Gastroesophageal sphincter (tissue), 3 donors: Measurements from ENCODE around the gene HOXA5.

Experiments used
- EP300 ChIP-seq: sonication (generic); formaldehyde crosslinking; IDR thresholded peaks from one replicate; pipeline ENCODE4 v1.6.1; 2017; ENCODE audit warnings: antibody characterized with exemption, mild to moderate bottlenecking
- TF ChIP-seq, protein P1 (sequence below), 4 experiments: fragments of 200-600 bp in 2 of 4; fragments of 450-650 bp in 2 of 4; sonication (generic) in 1 of 4; IDR thresholded peaks; one replicate each; pipeline ENCODE4 v1.5.1; 2017 to 2019; ENCODE audit warnings: antibody characterized with exemption in 4 of 4, mild to moderate bottlenecking in 2 of 4, moderate library complexity in 2 of 4

GRCh38 chr7:27182285-27182841 is 38.9 kb upstream of the HOXA5 start:
- TF ChIP-seq, protein P1, sequence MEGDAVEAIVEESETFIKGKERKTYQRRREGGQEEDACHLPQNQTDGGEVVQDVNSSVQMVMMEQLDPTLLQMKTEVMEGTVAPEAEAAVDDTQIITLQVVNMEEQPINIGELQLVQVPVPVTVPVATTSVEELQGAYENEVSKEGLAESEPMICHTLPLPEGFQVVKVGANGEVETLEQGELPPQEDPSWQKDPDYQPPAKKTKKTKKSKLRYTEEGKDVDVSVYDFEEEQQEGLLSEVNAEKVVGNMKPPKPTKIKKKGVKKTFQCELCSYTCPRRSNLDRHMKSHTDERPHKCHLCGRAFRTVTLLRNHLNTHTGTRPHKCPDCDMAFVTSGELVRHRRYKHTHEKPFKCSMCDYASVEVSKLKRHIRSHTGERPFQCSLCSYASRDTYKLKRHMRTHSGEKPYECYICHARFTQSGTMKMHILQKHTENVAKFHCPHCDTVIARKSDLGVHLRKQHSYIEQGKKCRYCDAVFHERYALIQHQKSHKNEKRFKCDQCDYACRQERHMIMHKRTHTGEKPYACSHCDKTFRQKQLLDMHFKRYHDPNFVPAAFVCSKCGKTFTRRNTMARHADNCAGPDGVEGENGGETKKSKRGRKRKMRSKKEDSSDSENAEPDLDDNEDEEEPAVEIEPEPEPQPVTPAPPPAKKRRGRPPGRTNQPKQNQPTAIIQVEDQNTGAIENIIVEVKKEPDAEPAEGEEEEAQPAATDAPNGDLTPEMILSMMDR (IDR thresholded peaks at IDR 0.05), result no peak
- TF ChIP-seq EP300, result no peak
